PC-3 (cell line): ENCODE measurements around the gene DMRT3. TPM values are rescaled to one million over a fixed set of nuclear protein-coding genes. Genes with fewer than 3 reads are reported as not detected.

Experiments
- ATAC-seq: fragments of 200-7000 bp; cut with Tn5 transposase; 2 replicates; pipeline ENCODE4 v1.9.1; 2020; ENCODE audit warnings: mild to moderate bottlenecking, moderate library complexity
- BruUV-seq: library from RNA; stranded (reverse); fragments of 400-500 nt; replicated peaks from 2 replicates; lab custom pipeline; 2021; lab: Mats Ljungman, UMichigan
- CTCF ChIA-PET: fragments of 300-600 bp; sonication (Branson Sonifier 250); formaldehyde crosslinking; loops from one replicate; lab custom pipeline; 2022; ENCODE audit warnings: antibody characterized with exemption; lab: Charles Lee
- POLR2A ChIA-PET: fragments of 300-600 bp; sonication (Branson Sonifier 250); formaldehyde crosslinking; loops from one replicate; lab custom pipeline; 2022; ENCODE audit warnings: antibody characterized with exemption; ENCODE audit not compliant: unreplicated experiment; lab: Charles Lee
- DNase-seq: peaks from one replicate; pipeline ENCODE4 v3.0.0-alpha.2; 2015
- H2AFZ ChIP-seq: fragments of 300-600 bp; sonication (generic); 2 replicates; pipeline ENCODE4 v1.6.0; 2016; ENCODE audit warnings: antibody characterized with exemption, low read length
- H3F3A ChIP-seq: fragments of 300-600 bp; sonication (generic); one replicate; pipeline ENCODE4 v1.6.0; 2017; ENCODE audit warnings: antibody characterized with exemption, low read length, control low read depth, mild to moderate bottlenecking; ENCODE audit not compliant: unreplicated experiment
- H3K27ac ChIP-seq: fragments of 300-600 bp; sonication (generic); 2 replicates; pipeline ENCODE4 v1.5.1; 2016; ENCODE audit warnings: mild to moderate bottlenecking, low read length
- H3K27me3 ChIP-seq: fragments of 300-600 bp; sonication (generic); 2 replicates; pipeline ENCODE4 v1.6.1; 2016; ENCODE audit warnings: low read length, mixed read lengths
- H3K36me3 ChIP-seq: fragments of 300-600 bp; sonication (generic); 2 replicates; pipeline ENCODE4 v1.6.1; 2016; ENCODE audit warnings: low read depth, mixed run types, low read length, mixed read lengths
- H3K4me1 ChIP-seq: fragments of 300-600 bp; sonication (generic); 2 replicates; pipeline ENCODE4 v1.5.1; 2016; ENCODE audit warnings: low read length; ENCODE audit not compliant: insufficient read depth
- H3K4me2 ChIP-seq: fragments of 300-600 bp; sonication (generic); 2 replicates; pipeline ENCODE4 v1.6.0; 2016; ENCODE audit warnings: low read length
- H3K4me3 ChIP-seq: fragments of 300-600 bp; sonication (generic); 2 replicates; pipeline ENCODE4 v1.5.1; 2016; ENCODE audit warnings: mild to moderate bottlenecking, low read length, mixed read lengths
- H3K79me2 ChIP-seq: fragments of 300-600 bp; sonication (generic); 2 replicates; pipeline ENCODE4 v1.6.1; 2017; ENCODE audit warnings: low read length, mixed read lengths
- H3K9ac ChIP-seq: fragments of 300-600 bp; sonication (generic); 2 replicates; pipeline ENCODE4 v1.6.0; 2016; ENCODE audit warnings: mild to moderate bottlenecking, low read length
- H3K9me2 ChIP-seq: fragments of 300-600 bp; sonication (generic); replicated peaks from 2 replicates; pipeline ENCODE4 v1.6.1; 2016; ENCODE audit warnings: mixed run types, low read length, mixed read lengths
- H3K9me3 ChIP-seq: fragments of 300-600 bp; sonication (generic); 2 replicates; pipeline ENCODE4 v1.6.1; 2016; ENCODE audit warnings: low read length, mixed read lengths
- H4K20me1 ChIP-seq: fragments of 300-600 bp; sonication (generic); 2 replicates; pipeline ENCODE4 v1.6.1; 2016; ENCODE audit warnings: low read length, mixed read lengths
- EZH2 ChIP-seq: fragments of 300-600 bp; sonication (generic); IDR thresholded peaks from one replicate; pipeline ENCODE4 v1.6.1; 2017; ENCODE audit warnings: antibody characterized with exemption, mild to moderate bottlenecking, low read length; ENCODE audit not compliant: unreplicated experiment
- EZH2phosphoT487 ChIP-seq: fragments of 300-600 bp; sonication (generic); IDR thresholded peaks from 2 replicates; pipeline ENCODE4 v1.6.1; 2018; ENCODE audit warnings: mild to moderate bottlenecking, antibody characterized with exemption, low read length, borderline replicate concordance
- intact Hi-C: fragments of 100-400 bp; cut with micrococcal nuclease; formaldehyde crosslinking; loops from 2 replicates; pipeline ENCODE4 v1.9.0; 2023
- total RNA-seq: library from RNA; depleted of rRNA; stranded (reverse); fragments of >200 nt; gene quantifications from 2 replicates; pipeline ENCODE4 v1.2.3, GENCODE V29; 2014
- TF ChIP-seq, protein P1 (sequence below): fragments of 300-600 bp; sonication (generic); conservative IDR thresholded peaks from 2 replicates; pipeline ENCODE4 v1.5.1; 2017; ENCODE audit warnings: antibody characterized with exemption, low read depth, mild to moderate bottlenecking, low read length

Gene DMRT3
- total RNA-seq, 1 experiment from 2014 or later = not detected

GRCh38 chr9:974996-975739 lies 1.3 kb upstream of the DMRT3 start:
- CTCF ChIA-PET = no interaction called here
- Histone ChIP-seq H4K20me1 (no peaks in the 10 kb centered on the region), H3K9ac (no peak overlapping the region), H3K4me3 (no peak overlapping the region), H3K79me2 (no peaks in the 10 kb centered on the region), H3F3A (no peaks in the 10 kb centered on the region), H3K27ac (no peak overlapping the region), H3K36me3 (no peaks in the 10 kb centered on the region), H3K27me3 (peaks cover 33% of the 10 kb centered on the region), H3K4me1 (no peaks in the 10 kb centered on the region), H3K9me2 (no peaks in the 10 kb centered on the region), H3K4me2 (no peak overlapping the region), H2AFZ (no peak overlapping the region), H3K9me3 (no peaks in the 10 kb centered on the region)
- ATAC-seq (no peak), DNase-seq (no peak)
- intact Hi-C loops = no loop called here
- no TSS peak for BruUV-seq
- TF ChIP-seq EZH2phosphoT487 (no peak), EZH2 (no peak)
- TF ChIP-seq, protein P1, sequence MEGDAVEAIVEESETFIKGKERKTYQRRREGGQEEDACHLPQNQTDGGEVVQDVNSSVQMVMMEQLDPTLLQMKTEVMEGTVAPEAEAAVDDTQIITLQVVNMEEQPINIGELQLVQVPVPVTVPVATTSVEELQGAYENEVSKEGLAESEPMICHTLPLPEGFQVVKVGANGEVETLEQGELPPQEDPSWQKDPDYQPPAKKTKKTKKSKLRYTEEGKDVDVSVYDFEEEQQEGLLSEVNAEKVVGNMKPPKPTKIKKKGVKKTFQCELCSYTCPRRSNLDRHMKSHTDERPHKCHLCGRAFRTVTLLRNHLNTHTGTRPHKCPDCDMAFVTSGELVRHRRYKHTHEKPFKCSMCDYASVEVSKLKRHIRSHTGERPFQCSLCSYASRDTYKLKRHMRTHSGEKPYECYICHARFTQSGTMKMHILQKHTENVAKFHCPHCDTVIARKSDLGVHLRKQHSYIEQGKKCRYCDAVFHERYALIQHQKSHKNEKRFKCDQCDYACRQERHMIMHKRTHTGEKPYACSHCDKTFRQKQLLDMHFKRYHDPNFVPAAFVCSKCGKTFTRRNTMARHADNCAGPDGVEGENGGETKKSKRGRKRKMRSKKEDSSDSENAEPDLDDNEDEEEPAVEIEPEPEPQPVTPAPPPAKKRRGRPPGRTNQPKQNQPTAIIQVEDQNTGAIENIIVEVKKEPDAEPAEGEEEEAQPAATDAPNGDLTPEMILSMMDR = no peak
- POLR2A ChIA-PET = no interaction called here

DNA sequence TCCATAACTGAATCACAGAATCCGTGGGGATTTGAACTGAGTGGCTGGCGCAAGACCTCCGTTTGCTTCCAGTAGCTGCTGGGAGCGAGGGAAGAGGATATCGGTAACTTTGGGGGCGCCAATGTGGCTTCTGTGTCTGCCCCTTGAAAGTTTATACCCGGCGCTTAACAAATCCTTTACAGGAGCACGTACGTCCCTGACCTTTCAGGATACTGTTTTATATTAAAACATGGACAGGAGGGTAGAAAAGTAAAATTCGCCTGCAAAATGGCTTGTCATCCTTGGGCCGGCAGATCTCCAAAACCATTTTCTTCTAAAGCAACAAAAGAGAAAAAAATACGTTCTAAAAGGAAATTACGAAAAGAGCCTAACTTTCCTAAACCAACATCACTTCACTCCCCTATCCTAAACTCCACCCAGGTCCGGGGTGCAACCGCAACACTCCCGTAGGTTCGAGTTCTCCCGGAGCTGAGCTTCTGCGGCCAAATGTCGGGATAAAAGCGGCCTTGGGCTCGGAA lies 656 bp upstream of the DMRT3 start:
- CTCF ChIA-PET = no interaction called here

More for the DNA sequence above, 656 bp upstream of the DMRT3 start:
- no TSS peak for BruUV-seq
- POLR2A ChIA-PET = no interaction called here
- Histone ChIP-seq H3K27ac (no peak overlapping the region), H3K4me3 (no peak overlapping the region), H3F3A (no peaks in the 10 kb centered on the region), H3K9me3 (no peaks in the 10 kb centered on the region), H3K4me2 (no peak overlapping the region), H3K27me3 (peaks cover 37% of the 10 kb centered on the region), H3K9me2 (no peaks in the 10 kb centered on the region), H2AFZ (no peak overlapping the region), H3K79me2 (no peaks in the 10 kb centered on the region), H3K4me1 (no peaks in the 10 kb centered on the region), H3K36me3 (no peaks in the 10 kb centered on the region), H4K20me1 (no peaks in the 10 kb centered on the region), H3K9ac (no peak overlapping the region)
- intact Hi-C loops = no loop called here
- no peak for TF ChIP-seq EZH2
- no peak for TF ChIP-seq EZH2phosphoT487
- TF ChIP-seq, protein P1 = no peak
- ATAC-seq (no peak), DNase-seq (no peak)
